ENCODE results near the gene DLAT.

DNA sequence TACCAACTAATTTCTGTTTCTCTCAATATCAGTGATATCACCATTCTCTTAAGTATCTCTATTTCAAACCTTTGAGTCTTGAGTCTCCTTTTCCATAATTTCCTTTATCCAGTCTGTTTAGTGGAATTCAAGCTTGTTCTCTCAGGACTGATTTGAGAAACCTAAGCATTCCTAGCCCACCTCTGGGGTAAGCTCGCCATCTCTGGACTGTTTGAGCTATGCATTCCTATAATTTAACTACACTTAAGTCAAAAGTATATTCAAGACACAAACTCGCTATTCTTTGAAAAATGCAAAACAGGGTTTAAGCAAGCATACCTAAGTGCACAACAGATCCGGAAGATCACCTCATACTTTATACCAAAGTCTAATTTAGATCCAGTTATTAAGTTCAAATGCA, 2.1 kb upstream of the DLAT start:
- TF ChIP-seq POLR2A (IDR thresholded peaks at IDR 0.05) = no peak
- TF ChIP-seq, protein P1, sequence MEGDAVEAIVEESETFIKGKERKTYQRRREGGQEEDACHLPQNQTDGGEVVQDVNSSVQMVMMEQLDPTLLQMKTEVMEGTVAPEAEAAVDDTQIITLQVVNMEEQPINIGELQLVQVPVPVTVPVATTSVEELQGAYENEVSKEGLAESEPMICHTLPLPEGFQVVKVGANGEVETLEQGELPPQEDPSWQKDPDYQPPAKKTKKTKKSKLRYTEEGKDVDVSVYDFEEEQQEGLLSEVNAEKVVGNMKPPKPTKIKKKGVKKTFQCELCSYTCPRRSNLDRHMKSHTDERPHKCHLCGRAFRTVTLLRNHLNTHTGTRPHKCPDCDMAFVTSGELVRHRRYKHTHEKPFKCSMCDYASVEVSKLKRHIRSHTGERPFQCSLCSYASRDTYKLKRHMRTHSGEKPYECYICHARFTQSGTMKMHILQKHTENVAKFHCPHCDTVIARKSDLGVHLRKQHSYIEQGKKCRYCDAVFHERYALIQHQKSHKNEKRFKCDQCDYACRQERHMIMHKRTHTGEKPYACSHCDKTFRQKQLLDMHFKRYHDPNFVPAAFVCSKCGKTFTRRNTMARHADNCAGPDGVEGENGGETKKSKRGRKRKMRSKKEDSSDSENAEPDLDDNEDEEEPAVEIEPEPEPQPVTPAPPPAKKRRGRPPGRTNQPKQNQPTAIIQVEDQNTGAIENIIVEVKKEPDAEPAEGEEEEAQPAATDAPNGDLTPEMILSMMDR (IDR thresholded peaks at IDR 0.05 in 8 of 11, conservative IDR thresholded peaks at IDR 0.05 in 3 of 11) = no peak
